Stimulated activated CD8-positive, alpha-beta memory T cell treated with anti-CD3 and anti-CD28 coated beads, Interleukin-7, amount 100 ng/mL, for 1 hour (primary cell): ENCODE results near the gene LCLAT1.

Experiments
- DNase-seq, 2 donors: peaks; one replicate each; pipeline ENCODE4 v3.0.0-alpha.2; 2020; ENCODE audit warnings: low read depth in 2 of 2

Gene LCLAT1

DNA sequence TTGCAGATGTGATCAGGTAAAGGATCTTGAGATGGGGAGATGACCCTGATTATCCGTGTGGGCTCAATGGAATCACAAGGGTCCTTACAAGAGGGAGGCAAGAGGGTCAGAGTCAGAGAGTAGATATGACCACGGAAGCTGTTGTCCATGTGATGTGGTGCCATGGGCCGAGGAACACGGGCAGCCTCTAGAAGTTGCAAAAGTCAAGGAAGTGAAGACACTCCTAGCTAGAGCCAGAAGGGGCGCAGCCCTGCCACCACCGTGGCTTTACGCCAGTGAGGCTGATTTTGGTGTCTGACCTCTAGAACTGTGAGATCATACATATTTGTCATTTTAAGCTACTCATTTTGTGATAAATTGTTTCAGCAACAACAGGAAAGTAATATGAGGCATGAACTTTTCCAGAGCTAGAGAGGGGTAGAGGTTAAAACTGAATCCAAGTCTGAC, 245.8 kb downstream of the LCLAT1 start:
- DNase-seq: no peak
